ENCODE results near the gene VAX1. TPM values are rescaled to one million over a fixed set of nuclear protein-coding genes. Genes with fewer than 3 reads are reported as not detected.
A peak's percentile ranks its signal among the peaks of the same experiment; 100 is the strongest.

The VAX1 gene
- polyA plus RNA-seq, 1 experiment = 0.23 TPM

- peaks cover 19% of the 10 kb centered on the region for H3K27me3 ChIP-seq (ENCODE audit: control insufficient read depth, insufficient read depth, low read length)
- ChIA-PET POLR2A (no interaction called here), CTCF (interaction anchor here (0.6 to 26.5 kb wide), 6 partner anchors 13 to 457 kb away, joined by 3 to 736 read pairs (median 7); no protein-coding TSS in a partner anchor)
- no peak for DNase-seq (ENCODE audit: low read depth)
- no peak overlapping the region for H3K4me3 ChIP-seq (ENCODE audit: low read depth, low read length)
- H3K36me3 ChIP-seq (ENCODE audit: control insufficient read depth, insufficient read depth, low read length) = no peaks in the 10 kb centered on the region
- no peak for TF ChIP-seq CTCF (IDR thresholded peaks at IDR 0.05; ENCODE audit: insufficient read depth, low read depth, low read length)
Observed at GRCh38 chr10:117170244-117170643, 32.2 kb upstream of the VAX1 start.

GRCh38 chr10:117169480-117169879 is 31.4 kb upstream of the VAX1 start:
- ChIA-PET CTCF (interaction anchor here (0.6 to 26.5 kb wide), 9 partner anchors 13 to 456 kb away, joined by 3 to 736 read pairs (median 6); no protein-coding TSS in a partner anchor), POLR2A (no interaction called here)
- Histone ChIP-seq H3K4me3 (ENCODE audit: low read depth, low read length) (no peak overlapping the region), H3K36me3 (ENCODE audit: control insufficient read depth, insufficient read depth, low read length) (no peaks in the 10 kb centered on the region), H3K27me3 (ENCODE audit: control insufficient read depth, insufficient read depth, low read length) (peaks cover 23% of the 10 kb centered on the region)
- no peak for DNase-seq (ENCODE audit: low read depth)
- no peak for TF ChIP-seq CTCF (IDR thresholded peaks at IDR 0.05; ENCODE audit: insufficient read depth, low read depth, low read length)

GRCh38 chr10:117168729-117169128 is 30.7 kb upstream of the VAX1 start:
- CTCF ChIA-PET = interaction anchor here (1.1 to 26.5 kb wide), 21 partner anchors 8 to 482 kb away, joined by 3 to 736 read pairs (median 6); partner anchors contain the start of gene KCNK18
- Histone ChIP-seq H3K4me3 (ENCODE audit: low read depth, low read length) (no peak overlapping the region), H3K27me3 (ENCODE audit: control insufficient read depth, insufficient read depth, low read length) (peaks cover 26% of the 10 kb centered on the region), H3K36me3 (ENCODE audit: control insufficient read depth, insufficient read depth, low read length) (no peaks in the 10 kb centered on the region)
- no peak for DNase-seq (ENCODE audit: low read depth)
- POLR2A ChIA-PET = no interaction called here
- TF ChIP-seq CTCF (IDR thresholded peaks at IDR 0.05; ENCODE audit: insufficient read depth, low read depth, low read length) = no peak

- POLR2A ChIA-PET = no interaction called here
- CTCF ChIA-PET = interaction anchor here (0.6 to 26.5 kb wide), 32 partner anchors 8 to 554 kb away, joined by 3 to 736 read pairs (median 4); partner anchors contain the start of gene KCNK18
- Histone ChIP-seq H3K27me3 (ENCODE audit: control insufficient read depth, insufficient read depth, low read length) (peaks cover 29% of the 10 kb centered on the region), H3K4me3 (ENCODE audit: low read depth, low read length) (no peak overlapping the region), H3K36me3 (ENCODE audit: control insufficient read depth, insufficient read depth, low read length) (no peaks in the 10 kb centered on the region)
- peak; percentile 78 for TF ChIP-seq CTCF (IDR thresholded peaks at IDR 0.05; ENCODE audit: insufficient read depth, low read depth, low read length)
- DNase-seq (ENCODE audit: low read depth) = no peak
Observed at GRCh38 chr10:117167789-117168674, 30.0 kb upstream of the VAX1 start.

GRCh38 chr10:117167346-117167788 is 29.3 kb upstream of the VAX1 start:
- no peak for DNase-seq (ENCODE audit: low read depth)
- Histone ChIP-seq H3K4me3 (ENCODE audit: low read depth, low read length) (no peak overlapping the region), H3K36me3 (ENCODE audit: control insufficient read depth, insufficient read depth, low read length) (no peaks in the 10 kb centered on the region), H3K27me3 (ENCODE audit: control insufficient read depth, insufficient read depth, low read length) (peaks cover 33% of the 10 kb centered on the region)
- TF ChIP-seq CTCF (IDR thresholded peaks at IDR 0.05; ENCODE audit: insufficient read depth, low read depth, low read length) = no peak
- CTCF ChIA-PET = interaction anchor here (0.8 to 26.5 kb wide), 29 partner anchors 9 to 553 kb away, joined by 3 to 736 read pairs (median 4); partner anchors contain the start of gene KCNK18
- POLR2A ChIA-PET = no interaction called here
